CD8-positive, alpha-beta memory T cell (primary cell): Measurements from ENCODE around the gene CTTNBP2NL. TPM values are rescaled to one million over a fixed set of nuclear protein-coding genes. Genes with fewer than 3 reads are reported as not detected.

ENCODE experiments used
- CTCF ChIA-PET: fragments of 350-600 bp; sonication (Branson Sonifier 250); formaldehyde crosslinking; loops from one replicate; lab custom pipeline; 2021; ENCODE audit warnings: antibody characterized with exemption; lab: Charles Lee
- POLR2A ChIA-PET: fragments of 350-600 bp; sonication (Branson Sonifier 250); formaldehyde crosslinking; loops from one replicate; lab custom pipeline; 2021; ENCODE audit warnings: antibody characterized with exemption; lab: Charles Lee
- DNase-seq, 5 donors: peaks; one replicate each; pipeline versions ENCODE4 v3.0.0 to v3.0.0-alpha.2; 2020 to 2022; ENCODE audit warnings: mixed read lengths in 1 of 5
- H3K27ac ChIP-seq: one replicate; pipeline ENCODE4 v1.7.0; 2013; ENCODE audit warnings: low read depth, mild to moderate bottlenecking, low read length, moderate library complexity
- H3K27me3 ChIP-seq: 2 replicates; pipeline ENCODE4 v1.7.0; 2013; ENCODE audit warnings: low read length, mild to moderate bottlenecking; ENCODE audit not compliant: insufficient read depth, poor library complexity, severe bottlenecking
- H3K36me3 ChIP-seq: 2 replicates; pipeline ENCODE4 v1.7.0; 2013; ENCODE audit warnings: mild to moderate bottlenecking, low read length, moderate library complexity; ENCODE audit not compliant: insufficient read depth
- H3K4me1 ChIP-seq: 2 replicates; pipeline ENCODE4 v1.7.0; 2013; ENCODE audit warnings: mild to moderate bottlenecking, low read length, moderate library complexity; ENCODE audit not compliant: insufficient read depth
- H3K4me3 ChIP-seq: 2 replicates; pipeline ENCODE4 v1.7.0; 2013; ENCODE audit warnings: mild to moderate bottlenecking, low read length
- H3K9me3 ChIP-seq: 2 replicates; pipeline ENCODE4 v1.7.0; 2013; ENCODE audit warnings: mild to moderate bottlenecking, low read length
- H3K27ac Mint-ChIP-seq, 8 donors: one replicate each; pipeline ENCODE4 v1.8.0; 2020 to 2021; ENCODE audit warnings: mixed read lengths in 8 of 8, mild to moderate bottlenecking in 6 of 8, inconsistent platforms in 3 of 8, moderate library complexity in 3 of 8
- H3K27me3 Mint-ChIP-seq, 2 donors: one replicate each; pipeline ENCODE4 v1.8.0; 2020 to 2021; ENCODE audit warnings: mixed read lengths in 2 of 2, mild to moderate bottlenecking in 1 of 2, moderate library complexity in 1 of 2
- H3K36me3 Mint-ChIP-seq, 3 donors: one replicate each; pipeline ENCODE4 v1.8.0; 2020 to 2021; ENCODE audit warnings: mixed read lengths in 3 of 3, inconsistent platforms in 1 of 3, mild to moderate bottlenecking in 1 of 3
- H3K4me1 Mint-ChIP-seq, 3 donors: one replicate each; pipeline ENCODE4 v1.8.0; 2020 to 2021; ENCODE audit warnings: mixed read lengths in 3 of 3, inconsistent platforms in 1 of 3, mild to moderate bottlenecking in 1 of 3
- H3K4me3 Mint-ChIP-seq, 7 donors: one replicate each; pipeline ENCODE4 v1.8.0; 2020 to 2021; ENCODE audit warnings: mixed read lengths in 7 of 7, mild to moderate bottlenecking in 6 of 7, moderate library complexity in 4 of 7, inconsistent platforms in 2 of 7
- H3K9me3 Mint-ChIP-seq, 5 donors: one replicate each; pipeline ENCODE4 v1.8.0; 2020 to 2022; ENCODE audit warnings: mixed read lengths in 5 of 5, mild to moderate bottlenecking in 3 of 5, moderate library complexity in 2 of 5, inconsistent platforms in 1 of 5
- polyA plus RNA-seq: library from polyadenylated mRNA; unstranded; fragments of 300-500 nt; fragmentation: Illumina TruSeq; gene quantifications from one replicate; pipeline ENCODE4 v1.2.3, GENCODE V29; 2021
- total RNA-seq, 2 experiments: library from RNA; stranded (reverse); gene quantifications; one replicate each; pipeline ENCODE4 v1.2.3, GENCODE V29; 2021

CTTNBP2NL gene
- total and polyA plus RNA-seq, 3 experiments from 2014 or later: 0.07 to 2.5 (median 2.3) TPM

DNA sequence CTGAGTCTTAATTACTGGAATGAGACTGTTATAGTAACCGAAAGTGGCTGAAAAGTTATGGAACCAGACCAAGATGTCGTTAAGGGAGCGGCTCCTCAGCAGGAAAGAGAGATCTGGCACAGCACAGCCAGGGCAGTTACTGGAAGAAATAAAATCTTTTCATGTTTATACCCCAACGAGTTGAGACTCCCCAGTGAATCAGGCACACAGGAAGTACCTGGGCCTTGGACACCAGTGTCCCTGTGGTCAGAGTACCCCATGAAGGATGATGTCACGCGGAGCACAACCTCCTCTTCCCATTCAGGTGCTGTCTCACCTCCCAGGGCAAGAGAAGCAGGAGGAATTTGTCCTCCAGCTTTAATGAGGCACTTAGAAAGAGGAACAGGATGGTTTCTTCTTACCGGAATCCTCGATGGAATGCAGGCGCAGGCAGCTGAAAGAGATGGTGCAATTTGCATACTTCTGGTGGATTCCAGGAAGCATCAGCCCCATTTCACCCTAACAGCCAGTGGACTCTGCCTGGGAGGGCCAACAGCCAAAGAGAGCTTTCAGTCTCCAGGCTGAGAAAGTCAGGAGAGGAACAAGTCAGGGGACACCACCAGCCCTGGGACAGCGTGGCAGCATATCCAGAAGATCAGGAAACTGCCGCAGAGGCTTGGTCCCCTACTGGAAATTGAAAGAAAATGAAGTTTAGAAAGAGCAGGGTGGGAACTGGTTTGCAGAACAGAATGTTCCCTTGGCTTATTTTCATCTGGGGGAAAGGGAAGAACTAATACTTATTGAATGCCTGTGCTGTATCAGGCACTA is 35.9 kb upstream of the CTTNBP2NL start:
- Mint-ChIP-seq H3K36me3 (no peaks in the 10 kb centered on the region), H3K9me3 (no peaks in the 10 kb centered on the region), H3K4me1 (no peaks in the 10 kb centered on the region), H3K27me3 (peaks cover 15 to 50% of the 10 kb centered on the region in 2 donors), H3K27ac (no peak overlapping the region), H3K4me3 (no peak overlapping the region)
- DNase-seq: no peak
- no peaks in the 10 kb centered on the region for H3K4me1 ChIP-seq
- H3K4me3 ChIP-seq: no peak overlapping the region
- no peak overlapping the region for H3K27ac ChIP-seq
- H3K36me3 ChIP-seq: no peaks in the 10 kb centered on the region
- ChIA-PET CTCF (interaction anchor here (0.8 to 1.7 kb wide), 2 partner anchors 11 to 106 kb away, joined by 3 to 5 read pairs; no protein-coding TSS in a partner anchor), POLR2A (no interaction called here)
- no peaks in the 10 kb centered on the region for H3K9me3 ChIP-seq
- no peaks in the 10 kb centered on the region for H3K27me3 ChIP-seq

DNA sequence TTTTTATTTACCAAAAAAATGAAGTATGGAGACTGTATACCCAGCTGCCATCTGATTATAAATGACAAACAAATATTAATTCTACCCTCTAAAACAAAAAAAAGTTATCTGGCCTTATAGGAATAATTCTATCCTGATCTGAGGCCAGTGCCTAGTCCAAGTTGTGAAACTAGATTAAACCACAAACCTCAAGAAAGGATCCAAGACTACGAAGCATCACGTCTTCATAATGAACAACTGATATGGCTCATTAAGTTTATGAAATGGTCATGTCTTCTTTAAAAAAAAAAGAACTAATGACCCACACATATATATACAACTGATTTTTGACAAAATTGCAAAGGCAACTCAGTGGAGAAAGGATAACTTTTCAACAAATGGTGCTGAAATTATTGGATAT is 32.4 kb upstream of the CTTNBP2NL start:
- Histone ChIP-seq H3K27me3 (no peaks in the 10 kb centered on the region), H3K4me1 (no peaks in the 10 kb centered on the region), H3K27ac (no peak overlapping the region), H3K36me3 (no peaks in the 10 kb centered on the region), H3K4me3 (no peak overlapping the region), H3K9me3 (no peaks in the 10 kb centered on the region)
- no peak overlapping the region for H3K27ac Mint-ChIP-seq
- H3K36me3 Mint-ChIP-seq: no peaks in the 10 kb centered on the region
- DNase-seq: no peak
- H3K27me3 Mint-ChIP-seq: peaks cover 17 to 38% of the 10 kb centered on the region in 2 donors
- H3K4me3 Mint-ChIP-seq: no peak overlapping the region
- H3K9me3 Mint-ChIP-seq: no peaks in the 10 kb centered on the region
- H3K4me1 Mint-ChIP-seq: no peaks in the 10 kb centered on the region
- CTCF ChIA-PET: interaction anchor here (1.1 kb wide), 1 partner anchor 27 kb away, joined by 3 read pairs; no protein-coding TSS in a partner anchor
- POLR2A ChIA-PET: no interaction called here

DNA sequence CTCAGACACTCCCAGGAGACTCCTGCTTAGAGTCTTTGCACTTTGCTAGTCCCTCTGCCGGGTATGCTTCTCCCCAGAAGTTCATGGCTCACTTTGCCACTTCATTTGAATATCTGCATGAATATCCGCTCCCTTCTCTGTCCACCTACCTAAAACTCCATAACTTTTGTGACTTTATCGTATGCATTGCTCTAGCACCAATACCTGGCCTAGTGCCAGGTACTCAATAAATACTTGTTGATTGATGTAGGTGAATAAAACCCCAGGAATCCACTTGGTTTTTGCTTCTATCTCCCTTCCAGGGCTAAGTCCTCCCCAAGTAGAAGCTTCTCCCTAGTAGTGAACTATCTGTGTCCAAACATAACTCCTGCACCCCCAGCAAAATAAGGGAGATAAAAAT is 27.8 kb upstream of the CTTNBP2NL start:
- H3K36me3 ChIP-seq: no peaks in the 10 kb centered on the region
- no peaks in the 10 kb centered on the region for H3K36me3 Mint-ChIP-seq
- ChIA-PET CTCF (no interaction called here), POLR2A (no interaction called here)
- peaks cover 3 to 4% (median 4%) of the 10 kb centered on the region in 3 donors for H3K4me1 Mint-ChIP-seq
- no peaks in the 10 kb centered on the region for H3K4me1 ChIP-seq
- H3K27ac ChIP-seq: no peak overlapping the region
- H3K27ac Mint-ChIP-seq: no peak overlapping the region
- H3K4me3 ChIP-seq: no peak overlapping the region
- peaks cover 26 to 43% of the 10 kb centered on the region in 2 donors for H3K27me3 Mint-ChIP-seq
- DNase-seq: no peak
- peaks cover 5% of the 10 kb centered on the region for H3K27me3 ChIP-seq
- no peaks in the 10 kb centered on the region for H3K9me3 Mint-ChIP-seq
- H3K4me3 Mint-ChIP-seq: no peak overlapping the region
- no peaks in the 10 kb centered on the region for H3K9me3 ChIP-seq

DNA sequence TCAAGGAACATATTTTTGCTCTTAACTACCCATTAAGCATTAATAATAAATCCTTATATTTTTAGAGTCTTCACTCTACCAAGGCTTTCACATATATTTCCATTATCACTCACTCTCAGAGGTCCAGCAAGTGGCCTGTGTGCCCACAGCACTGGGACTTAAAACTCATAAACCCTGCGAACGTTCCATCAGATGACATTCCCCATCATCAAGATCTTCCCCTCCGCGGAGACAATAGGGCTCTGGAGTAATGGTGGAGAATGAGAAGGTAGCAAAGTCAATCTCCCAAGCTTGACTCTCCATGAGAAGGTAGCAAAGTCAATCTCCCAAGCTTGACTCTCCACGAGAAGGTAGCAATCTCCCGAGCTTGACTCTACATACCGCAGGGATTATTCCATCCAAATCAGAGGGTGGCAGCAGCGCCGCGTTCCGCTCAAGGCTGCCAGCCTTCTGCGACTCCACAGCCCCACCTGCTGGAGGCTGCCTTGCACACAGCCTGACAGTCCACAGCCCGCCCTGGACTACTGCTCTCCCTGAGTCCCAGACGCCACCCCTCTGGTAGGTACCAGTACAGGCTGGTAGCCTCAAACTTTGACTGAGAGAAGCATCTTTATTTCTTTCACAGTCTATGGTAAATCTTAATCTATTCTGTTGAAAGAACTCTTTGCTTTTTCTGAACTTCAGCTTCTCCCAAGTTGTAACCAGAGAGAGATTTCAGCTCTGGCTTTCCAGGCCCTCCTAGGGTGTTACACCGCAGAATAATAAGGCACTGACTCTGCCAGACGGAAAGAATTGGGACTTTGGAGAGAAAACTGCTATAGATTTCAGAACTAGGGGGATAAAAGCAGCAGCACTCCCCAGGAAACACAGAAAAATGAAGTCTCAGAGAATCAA is 26.4 kb upstream of the CTTNBP2NL start:
- Histone ChIP-seq H3K36me3 (no peaks in the 10 kb centered on the region), H3K4me3 (no peak overlapping the region), H3K9me3 (no peaks in the 10 kb centered on the region), H3K27ac (no peak overlapping the region), H3K27me3 (peaks cover 5% of the 10 kb centered on the region), H3K4me1 (no peaks in the 10 kb centered on the region)
- H3K36me3 Mint-ChIP-seq: no peaks in the 10 kb centered on the region
- ChIA-PET POLR2A (no interaction called here), CTCF (interaction anchor here (0.6 to 1.3 kb wide), 7 partner anchors 11 to 339 kb away, joined by 3 to 4 read pairs (median 3); no protein-coding TSS in a partner anchor)
- H3K4me1 Mint-ChIP-seq: peaks cover 3 to 4% (median 4%) of the 10 kb centered on the region in 3 donors
- no peaks in the 10 kb centered on the region for H3K9me3 Mint-ChIP-seq
- peaks cover 26 to 46% of the 10 kb centered on the region in 2 donors for H3K27me3 Mint-ChIP-seq
- peak; percentile 58 to 80 (median 71) for DNase-seq
- H3K4me3 Mint-ChIP-seq: peak overlapping the region in 1 of 7 donors; percentile 8
- H3K27ac Mint-ChIP-seq: no peak overlapping the region

DNA sequence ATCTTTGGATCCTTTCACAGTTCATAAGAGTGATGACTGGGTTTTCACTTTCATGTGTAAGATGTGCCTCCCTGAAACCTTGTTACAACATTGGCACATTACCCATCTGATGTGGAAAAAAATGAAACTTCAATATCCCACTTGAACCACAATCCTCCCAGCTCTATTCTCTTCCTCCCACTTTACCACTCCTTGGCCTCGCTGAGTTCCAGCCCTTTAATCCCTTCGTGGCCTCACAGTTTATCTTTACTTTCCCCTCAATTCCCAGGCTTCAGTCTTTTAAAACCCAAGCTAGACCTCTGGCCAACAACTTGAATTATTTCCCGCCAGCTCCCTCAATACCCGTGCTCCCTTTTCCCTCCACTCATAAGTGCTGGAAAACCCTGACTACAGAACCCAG is 25.0 kb upstream of the CTTNBP2NL start:
- H3K9me3 ChIP-seq: no peaks in the 10 kb centered on the region
- H3K27ac ChIP-seq: no peak overlapping the region
- peaks cover 26 to 50% of the 10 kb centered on the region in 2 donors for H3K27me3 Mint-ChIP-seq
- H3K36me3 ChIP-seq: no peaks in the 10 kb centered on the region
- H3K4me1 Mint-ChIP-seq: peaks cover 3 to 4% (median 4%) of the 10 kb centered on the region in 3 donors
- H3K9me3 Mint-ChIP-seq: no peaks in the 10 kb centered on the region
- no peak overlapping the region for H3K4me3 Mint-ChIP-seq
- H3K27me3 ChIP-seq: peaks cover 5% of the 10 kb centered on the region
- H3K4me1 ChIP-seq: no peaks in the 10 kb centered on the region
- H3K36me3 Mint-ChIP-seq: no peaks in the 10 kb centered on the region
- no peak for DNase-seq
- POLR2A ChIA-PET: no interaction called here
- H3K27ac Mint-ChIP-seq: no peak overlapping the region
- CTCF ChIA-PET: interaction anchor here (0.9 to 1.7 kb wide), 5 partner anchors 10 to 20 kb away, joined by 3 to 8 read pairs (median 3); no protein-coding TSS in a partner anchor
- no peak overlapping the region for H3K4me3 ChIP-seq

DNA sequence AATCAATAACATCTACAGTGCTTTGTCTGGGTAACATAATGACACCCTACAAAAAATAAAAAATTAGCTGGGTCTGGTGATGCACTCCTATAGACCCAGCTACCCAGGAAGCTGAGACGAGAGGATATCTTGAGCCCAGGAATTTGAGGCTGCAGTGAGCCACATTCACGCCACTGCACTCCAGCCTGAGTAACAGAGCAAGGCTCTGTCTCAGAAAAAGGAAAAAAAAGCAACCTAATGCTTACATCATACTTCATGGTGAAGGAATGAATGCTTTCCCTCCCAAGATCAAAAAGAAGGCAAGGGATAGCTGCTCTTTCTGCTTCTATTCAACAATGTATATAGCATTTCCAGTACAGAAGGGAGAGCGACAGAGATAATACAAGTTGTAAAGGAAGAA is 24.2 kb upstream of the CTTNBP2NL start:
- no peaks in the 10 kb centered on the region for H3K4me1 ChIP-seq
- H3K27ac Mint-ChIP-seq: no peak overlapping the region
- CTCF ChIA-PET: interaction anchor here (1.3 to 1.7 kb wide), 2 partner anchors 10 to 19 kb away, joined by 4 to 8 read pairs; no protein-coding TSS in a partner anchor
- H3K4me3 Mint-ChIP-seq: no peak overlapping the region
- H3K9me3 Mint-ChIP-seq: no peaks in the 10 kb centered on the region
- H3K36me3 ChIP-seq: no peaks in the 10 kb centered on the region
- peaks cover 7% of the 10 kb centered on the region for H3K27me3 ChIP-seq
- no peaks in the 10 kb centered on the region for H3K9me3 ChIP-seq
- peaks cover 3 to 4% (median 4%) of the 10 kb centered on the region in 3 donors for H3K4me1 Mint-ChIP-seq
- H3K27me3 Mint-ChIP-seq: peaks cover 26 to 55% of the 10 kb centered on the region in 2 donors
- H3K27ac ChIP-seq: no peak overlapping the region
- H3K4me3 ChIP-seq: no peak overlapping the region
- no peak for DNase-seq
- no peaks in the 10 kb centered on the region for H3K36me3 Mint-ChIP-seq
- POLR2A ChIA-PET: no interaction called here

DNA sequence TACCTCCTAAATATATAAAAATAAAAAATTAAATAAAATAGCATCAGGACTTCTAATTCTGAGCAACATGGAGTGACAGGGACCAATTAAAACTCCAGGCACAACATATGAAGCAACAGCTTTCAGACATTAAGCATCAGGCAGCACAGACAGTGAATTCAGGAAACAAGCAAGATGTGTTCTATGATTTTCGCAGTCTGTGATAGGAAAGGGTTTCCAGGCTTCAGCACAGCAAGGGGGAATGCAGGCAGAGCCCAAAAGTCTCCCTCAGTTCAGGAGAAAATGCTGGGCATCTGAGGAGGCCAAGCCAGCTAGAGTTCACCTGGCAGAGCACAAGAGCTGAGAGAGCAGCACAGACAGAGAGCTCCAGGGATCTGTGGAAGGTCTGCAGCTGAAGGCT is 22.2 kb upstream of the CTTNBP2NL start:
- Mint-ChIP-seq H3K27ac (peak overlapping the region in 1 of 8 donors; percentile 21), H3K9me3 (no peaks in the 10 kb centered on the region), H3K4me3 (no peak overlapping the region), H3K27me3 (peaks cover 26 to 63% of the 10 kb centered on the region in 2 donors), H3K36me3 (no peaks in the 10 kb centered on the region), H3K4me1 (peaks cover 3 to 4% (median 4%) of the 10 kb centered on the region in 3 donors)
- CTCF ChIA-PET: interaction anchor here (0.9 kb wide), 1 partner anchor 18 kb away, joined by 3 read pairs; no protein-coding TSS in a partner anchor
- Histone ChIP-seq H3K4me1 (no peaks in the 10 kb centered on the region), H3K27ac (no peak overlapping the region), H3K4me3 (no peak overlapping the region), H3K36me3 (no peaks in the 10 kb centered on the region), H3K27me3 (peaks cover 9% of the 10 kb centered on the region), H3K9me3 (no peaks in the 10 kb centered on the region)
- POLR2A ChIA-PET: no interaction called here
- no peak for DNase-seq
